Thyroid gland (tissue), 4 donors: ENCODE data around the gene IL17B.

Experiments used
- POLR2A ChIP-seq, 2 donors: fragments of 450-650 bp; IDR thresholded peaks; one replicate each; pipeline ENCODE4 v1.6.1; 2017; ENCODE audit warnings: antibody characterized with exemption in 2 of 2, mild to moderate bottlenecking in 2 of 2, moderate library complexity in 1 of 2
- TF ChIP-seq, protein P1 (sequence below), 6 experiments: fragments of 200-600 bp in 3 of 6; fragments of 450-650 bp in 3 of 6; sonication (generic) in 3 of 6; IDR thresholded peaks; one replicate each; pipeline ENCODE4 v1.5.1; 2016 to 2019; ENCODE audit warnings: antibody characterized with exemption in 6 of 6, mild to moderate bottlenecking in 2 of 6, inconsistent platforms in 1 of 6, moderate library complexity in 1 of 6

DNA sequence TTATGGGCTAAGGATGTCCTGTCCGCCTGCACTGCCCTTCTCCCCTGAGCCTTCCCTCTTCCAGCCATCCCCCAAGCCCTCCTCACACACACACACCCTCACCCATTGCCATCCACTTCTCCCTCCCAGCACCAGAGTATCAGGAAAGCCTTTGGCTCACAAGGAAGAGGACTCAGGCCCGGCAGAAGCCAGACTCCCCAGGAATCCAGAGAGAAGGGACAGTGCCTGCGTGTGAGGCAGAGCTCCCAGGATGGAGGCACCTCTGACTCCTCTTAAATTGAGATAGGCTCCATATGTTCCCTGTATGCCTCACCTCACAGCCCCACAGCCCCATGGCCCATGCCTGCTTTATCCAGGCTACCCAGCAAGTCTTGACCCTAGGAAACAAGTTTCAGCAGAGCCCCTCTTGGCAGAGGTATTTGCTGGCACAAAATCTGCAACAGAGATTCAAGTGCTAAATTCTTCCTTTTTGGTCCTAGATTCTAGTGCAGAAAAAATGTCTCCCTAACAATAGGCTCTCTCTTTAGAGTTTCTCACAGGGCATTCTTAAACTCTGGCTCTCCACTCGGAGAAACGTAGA is 761 bp downstream of the IL17B start:
- TF ChIP-seq, protein P1, sequence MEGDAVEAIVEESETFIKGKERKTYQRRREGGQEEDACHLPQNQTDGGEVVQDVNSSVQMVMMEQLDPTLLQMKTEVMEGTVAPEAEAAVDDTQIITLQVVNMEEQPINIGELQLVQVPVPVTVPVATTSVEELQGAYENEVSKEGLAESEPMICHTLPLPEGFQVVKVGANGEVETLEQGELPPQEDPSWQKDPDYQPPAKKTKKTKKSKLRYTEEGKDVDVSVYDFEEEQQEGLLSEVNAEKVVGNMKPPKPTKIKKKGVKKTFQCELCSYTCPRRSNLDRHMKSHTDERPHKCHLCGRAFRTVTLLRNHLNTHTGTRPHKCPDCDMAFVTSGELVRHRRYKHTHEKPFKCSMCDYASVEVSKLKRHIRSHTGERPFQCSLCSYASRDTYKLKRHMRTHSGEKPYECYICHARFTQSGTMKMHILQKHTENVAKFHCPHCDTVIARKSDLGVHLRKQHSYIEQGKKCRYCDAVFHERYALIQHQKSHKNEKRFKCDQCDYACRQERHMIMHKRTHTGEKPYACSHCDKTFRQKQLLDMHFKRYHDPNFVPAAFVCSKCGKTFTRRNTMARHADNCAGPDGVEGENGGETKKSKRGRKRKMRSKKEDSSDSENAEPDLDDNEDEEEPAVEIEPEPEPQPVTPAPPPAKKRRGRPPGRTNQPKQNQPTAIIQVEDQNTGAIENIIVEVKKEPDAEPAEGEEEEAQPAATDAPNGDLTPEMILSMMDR (IDR thresholded peaks at IDR 0.05) = no peak
- no peak for TF ChIP-seq POLR2A (IDR thresholded peaks at IDR 0.05)
